Measurements from ENCODE around the gene DYSF. TPM values are rescaled to one million over a fixed set of nuclear protein-coding genes. Genes with fewer than 3 reads are reported as not detected.

Gene DYSF
- total and polyA plus RNA-seq, 8 donors = 17.8 to 71.4 (median 21.6) TPM

DNA sequence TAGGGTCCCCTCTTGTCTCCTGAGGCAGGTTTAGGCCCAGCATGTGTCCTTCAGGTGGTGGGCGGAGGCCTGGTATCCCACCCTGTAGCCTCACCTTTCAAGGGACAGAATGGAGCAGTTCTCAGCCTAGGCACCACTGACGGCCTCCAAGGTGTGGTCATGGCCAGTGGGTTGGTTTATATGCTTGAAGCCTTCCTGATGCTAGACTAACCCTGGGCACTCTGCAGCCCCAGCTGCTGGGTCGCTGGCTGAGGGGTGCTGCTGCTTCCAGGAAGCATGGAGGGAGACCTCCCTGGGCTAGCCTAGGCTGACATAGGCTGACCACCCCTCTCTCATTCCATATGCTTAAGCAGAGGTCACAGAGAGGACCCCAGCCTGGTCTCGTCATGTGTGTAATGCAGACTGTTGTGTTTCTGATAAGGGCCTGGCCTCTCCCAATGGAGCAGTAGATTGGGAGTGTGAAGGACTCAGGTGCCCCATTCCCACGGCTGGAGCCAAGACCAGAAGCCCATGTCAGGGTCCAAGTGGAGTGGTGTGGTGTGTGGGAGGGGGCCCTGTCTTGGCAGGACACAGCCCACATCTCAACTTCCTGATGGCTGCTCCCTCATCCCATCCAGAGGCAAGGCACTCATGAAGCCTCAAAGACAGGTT, 206.6 kb downstream of the DYSF start:
- Histone ChIP-seq H3K9me3 (peaks cover 0 to 19% of the 10 kb centered on the region in 2 donors), H3K4me3 (no peak overlapping the region), H3K4me1 (peaks cover 0 to 2% of the 10 kb centered on the region in 2 donors), H3K27me3 (no peaks in the 10 kb centered on the region), H3K27ac (no peak overlapping the region), H3K36me3 (peaks cover 0 to 82% of the 10 kb centered on the region in 2 donors)
- intact Hi-C loops (cut with DNase I) = no loop called here
- ATAC-seq (no peak), DNase-seq (no peak)
- TF ChIP-seq, protein P1, sequence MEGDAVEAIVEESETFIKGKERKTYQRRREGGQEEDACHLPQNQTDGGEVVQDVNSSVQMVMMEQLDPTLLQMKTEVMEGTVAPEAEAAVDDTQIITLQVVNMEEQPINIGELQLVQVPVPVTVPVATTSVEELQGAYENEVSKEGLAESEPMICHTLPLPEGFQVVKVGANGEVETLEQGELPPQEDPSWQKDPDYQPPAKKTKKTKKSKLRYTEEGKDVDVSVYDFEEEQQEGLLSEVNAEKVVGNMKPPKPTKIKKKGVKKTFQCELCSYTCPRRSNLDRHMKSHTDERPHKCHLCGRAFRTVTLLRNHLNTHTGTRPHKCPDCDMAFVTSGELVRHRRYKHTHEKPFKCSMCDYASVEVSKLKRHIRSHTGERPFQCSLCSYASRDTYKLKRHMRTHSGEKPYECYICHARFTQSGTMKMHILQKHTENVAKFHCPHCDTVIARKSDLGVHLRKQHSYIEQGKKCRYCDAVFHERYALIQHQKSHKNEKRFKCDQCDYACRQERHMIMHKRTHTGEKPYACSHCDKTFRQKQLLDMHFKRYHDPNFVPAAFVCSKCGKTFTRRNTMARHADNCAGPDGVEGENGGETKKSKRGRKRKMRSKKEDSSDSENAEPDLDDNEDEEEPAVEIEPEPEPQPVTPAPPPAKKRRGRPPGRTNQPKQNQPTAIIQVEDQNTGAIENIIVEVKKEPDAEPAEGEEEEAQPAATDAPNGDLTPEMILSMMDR (IDR thresholded peaks at IDR 0.05) = no peak

DNA sequence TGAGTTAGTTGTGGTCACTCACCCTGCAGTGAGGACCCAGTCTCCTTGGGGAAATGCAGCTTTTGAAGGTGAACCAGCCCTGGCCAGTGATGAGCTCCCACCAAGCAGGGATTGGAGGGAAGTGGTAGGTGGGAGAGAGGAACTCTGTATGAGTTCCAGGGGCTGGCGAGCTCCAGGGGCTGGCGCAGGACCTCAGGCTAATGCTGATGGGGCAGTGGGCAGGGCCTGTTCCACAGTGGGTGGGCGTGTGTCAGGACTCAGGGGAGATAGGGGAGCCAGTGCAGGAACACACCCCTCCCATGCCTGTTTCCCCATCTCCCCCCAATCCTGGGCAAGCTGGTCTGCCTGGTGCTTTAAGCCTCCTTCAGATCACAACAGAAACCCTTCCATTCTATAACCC, 208.4 kb downstream of the DYSF start:
- Histone ChIP-seq H3K36me3 (peaks cover 0 to 89% of the 10 kb centered on the region in 2 donors), H3K27ac (no peak overlapping the region), H3K4me1 (peaks cover 0 to 2% of the 10 kb centered on the region in 2 donors), H3K27me3 (no peaks in the 10 kb centered on the region), H3K4me3 (no peak overlapping the region), H3K9me3 (peaks cover 0 to 19% of the 10 kb centered on the region in 2 donors)
- TF ChIP-seq, protein P1 (IDR thresholded peaks at IDR 0.05) = no peak
- no peak for ATAC-seq
- DNase-seq = no peak
- intact Hi-C loops (cut with DNase I) = no loop called here

DNA sequence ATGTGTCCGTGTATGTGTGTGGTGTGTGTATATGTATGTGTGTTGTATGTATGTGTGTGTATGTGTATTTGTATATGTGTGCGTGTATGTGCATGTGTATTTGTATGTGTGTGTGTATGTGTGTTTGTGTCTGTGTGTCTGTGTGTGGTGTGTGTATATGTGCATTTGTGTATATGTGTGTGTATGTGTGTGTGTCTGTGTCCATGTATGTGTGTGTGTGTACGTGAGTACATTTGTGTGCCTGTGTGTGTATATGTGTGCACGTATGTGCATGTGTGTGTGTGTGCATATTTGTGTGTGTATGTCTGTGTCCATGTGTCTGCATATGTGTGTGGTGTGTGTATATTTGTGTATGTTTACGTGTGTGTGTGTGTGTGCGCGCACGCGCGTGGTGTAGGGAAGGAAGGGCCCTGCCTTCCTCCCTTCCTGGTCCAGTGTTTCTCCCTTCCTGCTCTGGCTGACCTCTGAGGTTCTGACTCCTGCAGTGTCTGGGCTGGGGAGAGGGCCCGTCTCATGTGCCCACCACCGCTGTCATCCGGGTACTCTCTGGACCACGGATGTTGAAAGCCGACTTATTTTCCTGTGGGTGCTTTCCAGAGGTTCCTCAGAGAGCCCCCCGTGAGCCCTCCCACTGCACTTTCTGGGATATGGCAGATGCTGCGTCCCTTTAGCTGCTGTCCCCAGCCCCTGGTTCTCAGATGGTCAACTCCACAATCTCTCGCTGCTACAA, 209.5 kb downstream of the DYSF start:
- no peak overlapping the region for H3K4me3 ChIP-seq
- no peak overlapping the region for H3K27ac ChIP-seq
- H3K27me3 ChIP-seq = no peaks in the 10 kb centered on the region
- peaks cover 0 to 12% of the 10 kb centered on the region in 2 donors for H3K9me3 ChIP-seq
- no peak for DNase-seq
- peaks cover 0 to 91% of the 10 kb centered on the region in 2 donors for H3K36me3 ChIP-seq
- H3K4me1 ChIP-seq = peaks cover 0 to 2% of the 10 kb centered on the region in 2 donors
- ATAC-seq = no peak
- intact Hi-C loops (cut with DNase I) = no loop called here
- TF ChIP-seq, protein P1 (IDR thresholded peaks at IDR 0.05) = no peak

DNA sequence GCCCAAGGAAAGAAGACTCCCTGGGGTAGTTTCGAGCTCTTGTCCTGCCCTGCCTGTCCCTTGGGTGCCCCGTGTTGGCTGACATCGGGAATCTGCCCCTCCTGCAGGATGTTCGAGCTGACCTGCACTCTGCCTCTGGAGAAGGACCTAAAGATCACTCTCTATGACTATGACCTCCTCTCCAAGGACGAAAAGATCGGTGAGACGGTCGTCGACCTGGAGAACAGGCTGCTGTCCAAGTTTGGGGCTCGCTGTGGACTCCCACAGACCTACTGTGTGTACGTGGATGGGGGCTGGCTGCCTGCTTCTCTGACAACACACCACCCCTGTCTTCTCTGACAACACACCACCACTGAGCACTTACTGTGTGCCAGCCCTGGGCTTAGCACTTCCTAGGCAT, 210.8 kb downstream of the DYSF start:
- Histone ChIP-seq H3K4me1 (peaks cover 0 to 2% of the 10 kb centered on the region in 2 donors), H3K27ac (no peak overlapping the region), H3K9me3 (no peaks in the 10 kb centered on the region), H3K27me3 (no peaks in the 10 kb centered on the region), H3K36me3 (peaks cover 0 to 91% of the 10 kb centered on the region in 2 donors), H3K4me3 (no peak overlapping the region)
- DNase-seq (no peak), ATAC-seq (no peak)
- TF ChIP-seq, protein P1 (IDR thresholded peaks at IDR 0.05) = no peak
- intact Hi-C loops (cut with DNase I) = no loop called here

Data from left lung (tissue), 10 donors.